BE2C (cell line): ENCODE data around the gene PACRG.

Experiments used
- DNase-seq: peaks from one replicate; pipeline ENCODE4 v3.0.0-alpha.2; 2020
- H3K27me3 ChIP-seq: fragments of 250-450 bp; sonication (Bioruptor Pico); 2 replicates; pipeline ENCODE4 v1.5.1; 2020; ENCODE audit warnings: mild to moderate bottlenecking
- H3K36me3 ChIP-seq: fragments of 250-450 bp; sonication (Bioruptor Pico); 2 replicates; pipeline ENCODE4 v1.5.1; 2020; ENCODE audit warnings: mild to moderate bottlenecking
- H3K4me1 ChIP-seq: fragments of 250-450 bp; sonication (Bioruptor Pico); 2 replicates; pipeline ENCODE4 v1.5.1; 2020
- H3K4me3 ChIP-seq: 2 replicates; pipeline ENCODE4 v1.5.1; 2011; ENCODE audit warnings: low read depth, low read length
- H3K9me3 ChIP-seq: fragments of 250-450 bp; sonication (Bioruptor Pico); 2 replicates; pipeline ENCODE4 v1.5.1; 2020
- CTCF ChIP-seq: IDR thresholded peaks from 2 replicates; pipeline ENCODE4 v1.5.1; 2012; ENCODE audit warnings: mild to moderate bottlenecking, low read depth, low read length

Gene PACRG

GRCh38 chr6:163177007-163177406 lies 449.2 kb downstream of the PACRG start:
- H3K4me3 ChIP-seq, result no peak overlapping the region
- no peak for DNase-seq
- H3K4me1 ChIP-seq, result no peaks in the 10 kb centered on the region; the same call in 1 of the 2 replicates
- H3K27me3 ChIP-seq, result no peaks in the 10 kb centered on the region
- TF ChIP-seq CTCF, result no peak
- no peaks in the 10 kb centered on the region for H3K36me3 ChIP-seq
- no peaks in the 10 kb centered on the region for H3K9me3 ChIP-seq

- Histone ChIP-seq H3K27me3 (no peaks in the 10 kb centered on the region), H3K36me3 (no peaks in the 10 kb centered on the region), H3K9me3 (no peaks in the 10 kb centered on the region), H3K4me3 (no peak overlapping the region), H3K4me1 (no peaks in the 10 kb centered on the region; the same call in 1 of the 2 replicates)
- TF ChIP-seq CTCF, result no peak
- DNase-seq, result no peak
These were observed 450.2 kb downstream of the PACRG start for GRCh38 chr6:163177892-163178420.

GRCh38 chr6:163179061-163179460 lies 451.3 kb downstream of the PACRG start:
- no peaks in the 10 kb centered on the region for H3K27me3 ChIP-seq
- TF ChIP-seq CTCF, result no peak
- DNase-seq, result no peak
- H3K4me3 ChIP-seq, result no peak overlapping the region
- H3K36me3 ChIP-seq, result no peaks in the 10 kb centered on the region
- H3K9me3 ChIP-seq, result no peaks in the 10 kb centered on the region
- H3K4me1 ChIP-seq, result no peaks in the 10 kb centered on the region; the same call in 1 of the 2 replicates

- Histone ChIP-seq H3K36me3 (no peaks in the 10 kb centered on the region), H3K27me3 (no peaks in the 10 kb centered on the region), H3K4me3 (no peak overlapping the region), H3K4me1 (no peaks in the 10 kb centered on the region; the same call in 1 of the 2 replicates), H3K9me3 (no peaks in the 10 kb centered on the region)
- DNase-seq, result no peak
- TF ChIP-seq CTCF, result no peak
These were observed 451.9 kb downstream of the PACRG start for GRCh38 chr6:163179721-163180120.

GRCh38 chr6:163180874-163181541 lies 453.2 kb downstream of the PACRG start:
- peak; percentile 24 for DNase-seq
- Histone ChIP-seq H3K4me1 (no peaks in the 10 kb centered on the region; the same call in 1 of the 2 replicates), H3K4me3 (no peak overlapping the region), H3K27me3 (no peaks in the 10 kb centered on the region), H3K9me3 (no peaks in the 10 kb centered on the region), H3K36me3 (no peaks in the 10 kb centered on the region)
- peak; percentile 56 for TF ChIP-seq CTCF

- no peak for TF ChIP-seq CTCF
- Histone ChIP-seq H3K9me3 (no peaks in the 10 kb centered on the region), H3K36me3 (no peaks in the 10 kb centered on the region), H3K27me3 (no peaks in the 10 kb centered on the region), H3K4me1 (no peaks in the 10 kb centered on the region; the same call in 1 of the 2 replicates), H3K4me3 (no peak overlapping the region)
- DNase-seq, result no peak
These were observed 453.9 kb downstream of the PACRG start for GRCh38 chr6:163181666-163182180.
